WTC11 (cell line): ENCODE results near the gene ARVCF. TPM values are rescaled to one million over a fixed set of nuclear protein-coding genes. Genes with fewer than 3 reads are reported as not detected.

Experiments used
- ATAC-seq: fragments of 200-7000 bp; cut with Tn5 transposase; 2 replicates; pipeline ENCODE4 v1.10.0; 2021; ENCODE audit warnings: mild to moderate bottlenecking, moderate library complexity
- CTCF ChIA-PET: fragments of 300-600 bp; sonication (Branson Sonifier 250); formaldehyde crosslinking; loops from one replicate; lab custom pipeline; 2021; ENCODE audit warnings: antibody characterized with exemption; lab: Charles Lee
- POLR2A ChIA-PET: fragments of 350-600 bp; sonication (Branson Sonifier 250); formaldehyde crosslinking; loops from one replicate; lab custom pipeline; 2021; ENCODE audit warnings: antibody characterized with exemption; lab: Charles Lee
- DNase-seq: peaks from one replicate; pipeline ENCODE4 v3.0.0; 2021; ENCODE audit warnings: low spot score
- H3K27ac Mint-ChIP-seq: 2 replicates; pipeline ENCODE4 v1.8.0; 2021; ENCODE audit warnings: mixed read lengths
- H3K27me3 Mint-ChIP-seq: 2 replicates; pipeline ENCODE4 v1.8.0; 2021; ENCODE audit warnings: low read depth, mild to moderate bottlenecking, moderate library complexity, mixed read lengths
- H3K36me3 Mint-ChIP-seq: 2 replicates; pipeline ENCODE4 v1.8.0; 2021; ENCODE audit warnings: mixed read lengths
- H3K4me1 Mint-ChIP-seq: 2 replicates; pipeline ENCODE4 v1.8.0; 2022; ENCODE audit warnings: mixed read lengths
- H3K4me3 Mint-ChIP-seq: 2 replicates; pipeline ENCODE4 v1.8.0; 2021; ENCODE audit warnings: mild to moderate bottlenecking, moderate library complexity, mixed read lengths
- H3K9me3 Mint-ChIP-seq: 2 replicates; pipeline ENCODE4 v1.8.0; 2021; ENCODE audit warnings: mixed read lengths
- CTCF ChIP-seq: fragments of 200-600 bp; IDR thresholded peaks from 2 replicates; pipeline ENCODE4 v1.8.0; 2022; ENCODE audit warnings: antibody characterized with exemption
- ELF4 ChIP-seq: sonication (generic); formaldehyde crosslinking; IDR thresholded peaks from 2 replicates; pipeline ENCODE4 v1.8.1; 2022; ENCODE audit warnings: low read depth, mild to moderate bottlenecking, moderate library complexity, missing genetic modification reagents
- EMX1 ChIP-seq: fragments of 250-450 bp; sonication (Bioruptor Pico); IDR thresholded peaks from 2 replicates; pipeline ENCODE4 v1.8.0; 2021; ENCODE audit warnings: mild to moderate bottlenecking
- ESRRA ChIP-seq: sonication (generic); formaldehyde crosslinking; IDR thresholded peaks from 2 replicates; pipeline ENCODE4 v1.8.1; 2022; ENCODE audit warnings: mild to moderate bottlenecking, missing genetic modification reagents, borderline replicate concordance
- FOXP4 ChIP-seq: sonication (generic); formaldehyde crosslinking; IDR thresholded peaks from 2 replicates; pipeline ENCODE4 v1.8.0; 2022; ENCODE audit warnings: mild to moderate bottlenecking, missing genetic modification reagents
- GRHL2 ChIP-seq: fragments of 250-450 bp; sonication (Bioruptor Pico); IDR thresholded peaks from 2 replicates; pipeline ENCODE4 v1.8.0; 2022; ENCODE audit warnings: mild to moderate bottlenecking, moderate library complexity; ENCODE audit not compliant: insufficient replicate concordance, severe bottlenecking
- HMGA2 ChIP-seq: fragments of 250-450 bp; sonication (Bioruptor Pico); IDR thresholded peaks from 2 replicates; pipeline ENCODE4 v1.4.0; 2021; ENCODE audit warnings: mild to moderate bottlenecking, moderate library complexity
- JUN ChIP-seq: sonication (generic); formaldehyde crosslinking; IDR thresholded peaks from 2 replicates; pipeline ENCODE4 v1.8.0; 2023; ENCODE audit warnings: mild to moderate bottlenecking, missing genetic modification reagents
- KAT7 ChIP-seq: sonication (generic); formaldehyde crosslinking; IDR thresholded peaks from 2 replicates; pipeline ENCODE4 v1.8.1; 2023; ENCODE audit warnings: missing genetic modification reagents, mild to moderate bottlenecking, borderline replicate concordance
- MXD4 ChIP-seq: fragments of 250-450 bp; sonication (Bioruptor Pico); IDR thresholded peaks from 2 replicates; pipeline ENCODE4 v1.8.0; 2021; ENCODE audit warnings: mild to moderate bottlenecking, moderate library complexity, borderline replicate concordance
- PREB ChIP-seq: sonication (generic); formaldehyde crosslinking; IDR thresholded peaks from 2 replicates; pipeline ENCODE4 v1.8.1; 2022; ENCODE audit warnings: mild to moderate bottlenecking, missing genetic modification reagents, moderate library complexity, borderline replicate concordance
- PRRX2 ChIP-seq: fragments of 250-450 bp; sonication (Bioruptor Pico); IDR thresholded peaks from 2 replicates; pipeline ENCODE4 v1.8.0; 2021; ENCODE audit warnings: mild to moderate bottlenecking
- SMAD3 ChIP-seq: sonication (generic); formaldehyde crosslinking; IDR thresholded peaks from 2 replicates; pipeline ENCODE4 v1.8.0; 2022; ENCODE audit warnings: missing genetic modification reagents, mild to moderate bottlenecking, borderline replicate concordance
- TCF7 ChIP-seq: sonication (generic); formaldehyde crosslinking; IDR thresholded peaks from 2 replicates; pipeline ENCODE4 v1.8.0; 2022; ENCODE audit warnings: mild to moderate bottlenecking, low read depth, missing genetic modification reagents, moderate library complexity
- USF1 ChIP-seq: sonication (generic); formaldehyde crosslinking; IDR thresholded peaks from 2 replicates; pipeline ENCODE4 v1.8.0; 2022; ENCODE audit warnings: mild to moderate bottlenecking, missing genetic modification reagents
- ZNF317 ChIP-seq: sonication (generic); formaldehyde crosslinking; IDR thresholded peaks from 2 replicates; pipeline ENCODE4 v1.8.1; 2023; ENCODE audit warnings: low read depth, mild to moderate bottlenecking, moderate library complexity, missing genetic modification reagents, borderline replicate concordance
- ZNF532 ChIP-seq: fragments of 250-450 bp; sonication (Bioruptor Pico); IDR thresholded peaks from 2 replicates; pipeline ENCODE4 v1.9.0; 2021; ENCODE audit warnings: mild to moderate bottlenecking, borderline replicate concordance
- total RNA-seq: library from RNA; stranded (reverse); gene quantifications from 3 replicates; pipeline ENCODE4 v1.2.3, GENCODE V29; 2021

The ARVCF gene
- total RNA-seq, 1 experiment from 2014 or later, result 65.4 TPM

GRCh38 chr22:20062766-20063083 lies 46.1 kb upstream of the ARVCF start (continued):
- TF ChIP-seq USF1 (CRISPR knock-in tag) (no peak), SMAD3 (no peak), KAT7 (CRISPR knock-in tag) (no peak), HMGA2 (CRISPR knock-in tag) (no peak), PREB (CRISPR knock-in tag) (no peak), CTCF (no peak)

- Mint-ChIP-seq H3K27me3 (no peaks in the 10 kb centered on the region; the same call in 1 of the 2 replicates), H3K4me1 (no peaks in the 10 kb centered on the region), H3K9me3 (no peaks in the 10 kb centered on the region), H3K36me3 (no peaks in the 10 kb centered on the region), H3K27ac (no peak overlapping the region), H3K4me3 (no peak overlapping the region)
- DNase-seq (no peak), ATAC-seq (no peak)
- TF ChIP-seq TCF7 (no peak), ELF4 (CRISPR knock-in tag) (no peak), FOXP4 (no peak), JUN (CRISPR knock-in tag) (no peak), EMX1 (CRISPR knock-in tag) (no peak), GRHL2 (CRISPR knock-in tag) (no peak), ZNF317 (CRISPR knock-in tag) (no peak), ESRRA (CRISPR knock-in tag) (no peak), PRRX2 (CRISPR knock-in tag) (no peak), MXD4 (CRISPR knock-in tag) (no peak), ZNF532 (CRISPR knock-in tag) (no peak)
- CTCF ChIA-PET, result interaction anchor here (1.0 kb wide), 1 partner anchor 49 kb away, joined by 3 read pairs; no protein-coding TSS in a partner anchor
- POLR2A ChIA-PET, result no interaction called here
These were observed 45.6 kb upstream of the ARVCF start for GRCh38 chr22:20062043-20062765.
